DMS 273 (cell line): ENCODE data around the gene FAM24A.
"Not testable (repeated sequence)": the region's sequence is repeated elsewhere in the genome, so short reads cannot be mapped to it uniquely, and the experiment has no call there.

ENCODE experiments used
- DNase-seq: peaks from one replicate; lab custom pipeline; 2025; ENCODE audit not compliant: unreplicated experiment; lab: John Stamatoyannopoulos, UW

FAM24A gene, protein sequence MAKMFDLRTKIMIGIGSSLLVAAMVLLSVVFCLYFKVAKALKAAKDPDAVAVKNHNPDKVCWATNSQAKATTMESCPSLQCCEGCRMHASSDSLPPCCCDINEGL

DNA sequence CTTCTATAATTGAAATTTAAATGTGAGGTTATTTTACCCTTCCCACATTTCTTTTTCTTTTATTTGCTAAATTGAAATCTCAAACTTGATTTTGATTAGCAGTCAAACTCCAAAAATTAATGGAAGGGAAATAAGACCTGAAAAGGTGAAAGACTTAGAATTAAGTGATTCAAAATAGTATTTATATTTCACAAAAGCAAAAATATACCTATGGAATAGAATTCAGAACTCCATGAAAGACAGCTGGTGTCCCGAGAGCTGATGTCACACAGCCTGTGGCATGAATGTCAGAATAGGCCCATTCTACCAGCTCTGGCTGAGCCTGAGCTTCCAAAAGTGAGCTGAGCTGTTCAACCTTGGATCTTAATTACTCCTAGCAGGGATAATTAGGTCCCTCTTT, at the start of gene FAM24A:
TSS of gene FAM24A (plus strand) at position 301 of the 400 bp plus-strand sequence. CDS start 1,025 bp downstream, outside the sequence.
- DNase-seq = no peak

DNA sequence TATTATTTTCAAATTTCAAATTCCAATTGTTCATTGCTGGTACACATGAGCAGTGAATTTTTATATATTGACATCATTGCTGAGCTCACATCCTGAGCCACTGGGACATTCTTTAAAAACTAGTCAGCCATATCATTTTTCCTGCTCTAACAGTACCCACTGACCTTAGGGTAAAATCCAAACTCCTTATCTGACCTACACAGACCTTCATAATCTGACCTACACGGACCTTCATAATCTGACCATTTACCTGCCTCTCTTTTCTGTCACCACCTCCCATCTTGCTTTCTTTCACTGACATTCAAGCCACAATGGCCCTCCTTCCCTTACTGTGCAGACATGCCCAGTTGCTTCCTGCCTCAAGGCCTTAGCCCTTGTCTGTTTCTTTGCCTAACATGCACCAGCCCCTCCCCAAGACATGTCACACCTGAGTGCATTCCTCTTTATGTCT, 48.7 kb upstream of the FAM24A start:
- no peak for DNase-seq

DNA sequence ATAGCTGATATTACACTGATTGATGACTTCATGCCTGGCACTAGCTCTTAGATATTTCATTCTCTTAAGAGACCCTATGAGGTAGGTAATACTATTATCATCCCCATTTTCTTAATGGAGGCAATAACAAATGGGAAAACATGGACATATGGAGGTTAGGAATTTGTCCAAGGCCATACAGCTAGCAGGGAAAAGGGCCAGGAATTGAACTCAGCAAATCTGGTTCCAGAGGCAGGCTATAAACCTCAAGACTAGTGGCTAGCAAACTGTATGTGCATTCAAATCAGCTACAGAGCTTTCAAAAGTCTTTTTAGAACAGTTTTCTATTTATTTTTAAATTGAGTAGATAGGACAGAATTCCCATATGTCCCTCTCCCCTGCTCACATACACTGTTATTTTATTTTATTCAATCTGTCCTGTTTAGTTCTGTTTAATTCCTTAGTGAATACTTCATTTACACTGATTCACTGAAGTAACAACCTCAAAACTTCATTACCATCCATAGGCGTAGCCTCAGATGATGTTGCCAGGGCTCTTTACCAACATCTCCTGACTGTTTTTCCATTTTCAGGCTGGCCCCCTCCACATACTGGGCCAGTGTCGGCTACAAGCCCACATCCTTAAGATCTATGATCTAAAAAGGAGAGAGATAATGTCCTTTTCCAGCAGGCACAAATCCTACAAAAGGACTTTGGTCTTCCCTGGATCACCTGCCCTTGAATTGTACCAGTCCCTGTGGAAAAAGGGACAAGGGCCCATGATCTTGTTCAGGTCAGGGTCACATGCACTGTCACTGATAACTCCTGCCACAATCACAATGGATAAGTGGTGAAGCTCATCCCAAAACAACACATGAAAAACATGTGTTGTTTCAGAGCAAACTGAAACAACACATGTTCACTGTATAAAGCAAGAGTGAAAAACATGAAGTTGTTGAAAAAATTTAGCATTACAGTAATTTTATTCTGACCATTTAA, 46.9 kb upstream of the FAM24A start:
- DNase-seq = no peak

DNA sequence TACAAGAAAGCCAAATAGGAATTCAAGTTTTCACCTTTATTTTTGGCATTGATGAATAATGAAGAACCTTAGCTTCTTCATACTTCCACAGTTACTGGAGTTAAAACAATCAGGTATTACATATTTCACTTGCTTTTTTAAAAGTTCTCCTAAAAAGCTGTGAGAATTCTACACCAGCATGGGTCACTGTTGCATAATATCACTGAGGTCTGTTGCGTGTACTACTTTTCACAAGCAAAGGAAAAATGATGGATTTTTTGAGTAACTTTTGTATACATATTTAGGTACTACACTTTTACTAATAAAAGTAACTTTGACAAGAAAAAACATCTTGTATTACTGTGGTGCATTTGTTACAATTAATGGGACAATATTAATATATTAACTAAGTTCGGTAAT, 46.2 kb upstream of the FAM24A start:
- no peak for DNase-seq

DNA sequence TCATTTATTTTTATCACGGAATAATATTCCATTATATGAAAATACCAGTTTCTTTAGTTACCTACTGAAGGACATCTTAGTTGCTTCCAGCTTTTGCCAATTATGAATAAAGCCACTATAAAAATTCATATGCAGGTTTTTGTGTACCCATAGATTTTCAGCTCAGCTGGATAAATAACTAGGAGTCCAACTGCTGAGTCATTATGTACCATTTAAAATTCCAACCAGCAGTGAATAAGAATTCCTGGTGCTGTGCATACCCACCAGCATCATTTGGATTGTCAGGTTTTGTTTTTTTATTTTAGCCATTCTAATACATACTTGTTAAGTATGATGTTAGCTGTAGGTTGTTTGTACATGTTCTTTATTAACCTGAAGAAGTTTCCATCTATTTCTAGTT, 45.5 kb upstream of the FAM24A start:
- DNase-seq = no peak

DNA sequence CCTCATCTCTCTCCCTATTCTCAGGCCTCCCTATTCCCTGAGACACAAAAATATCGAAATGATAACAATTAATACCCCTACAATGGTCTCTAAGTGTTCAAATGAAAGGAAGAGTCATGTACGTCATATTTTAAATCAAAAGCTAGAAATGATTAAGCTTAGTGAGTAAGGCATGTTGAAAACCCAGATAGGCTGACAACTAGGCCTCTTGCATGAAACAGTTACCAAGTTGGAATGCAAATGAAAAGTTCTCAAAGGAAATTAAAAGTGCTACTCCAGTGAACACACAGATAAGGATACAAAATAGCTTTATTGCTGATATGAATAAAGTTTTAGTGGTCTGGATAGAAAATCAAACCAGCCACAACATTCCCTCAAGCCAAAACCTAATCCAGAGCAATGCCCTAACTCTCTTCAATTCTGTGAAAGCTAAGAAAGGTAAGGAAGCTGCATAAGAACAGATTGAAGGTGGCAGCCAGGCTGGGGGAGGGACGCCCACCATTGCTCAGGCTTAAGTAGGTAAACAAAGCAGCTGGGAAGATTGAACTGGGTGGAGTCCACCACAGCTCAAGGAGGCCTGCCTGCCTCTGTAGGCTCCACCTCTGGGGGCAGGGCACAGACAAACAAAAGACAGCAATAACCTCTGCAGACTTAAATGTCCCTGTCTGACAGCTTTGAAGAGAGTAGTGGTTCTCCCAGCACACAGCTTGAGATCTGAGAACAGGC, 43.5 kb upstream of the FAM24A start:
- DNase-seq = not testable (repeated sequence)

- DNase-seq = not testable (repeated sequence)
These were observed 41.6 kb upstream of the FAM24A start for GRCh38 chr10:122868768-122869167.

GRCh38 chr10:122871947-122872346, 38.5 kb upstream of the FAM24A start:
- not testable (repeated sequence) for DNase-seq

GRCh38 chr10:122875843-122876466, 34.5 kb upstream of the FAM24A start:
- no peak for DNase-seq

- DNase-seq = no peak
These were observed 33.9 kb upstream of the FAM24A start for GRCh38 chr10:122876467-122876855.

DNA sequence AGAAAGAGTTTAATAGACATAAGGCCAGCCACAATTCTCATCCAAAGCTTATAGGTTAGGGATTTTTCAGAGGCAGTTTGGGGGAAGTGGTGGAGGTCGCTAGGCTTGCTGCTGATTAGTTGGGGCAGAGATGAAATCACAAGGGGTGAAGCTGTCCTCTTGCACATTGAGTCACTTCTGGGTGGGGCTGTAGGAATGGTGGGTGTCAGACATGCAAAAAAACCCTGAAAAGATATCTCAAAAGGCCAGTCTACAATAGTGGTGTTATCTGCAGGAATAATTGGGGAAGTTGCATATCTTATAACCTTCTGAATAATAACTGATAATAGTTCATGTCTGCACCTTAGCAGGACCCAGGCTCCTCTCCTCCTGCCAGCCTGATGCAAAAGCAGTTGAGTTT, 33.1 kb upstream of the FAM24A start:
- DNase-seq = no peak

DNA sequence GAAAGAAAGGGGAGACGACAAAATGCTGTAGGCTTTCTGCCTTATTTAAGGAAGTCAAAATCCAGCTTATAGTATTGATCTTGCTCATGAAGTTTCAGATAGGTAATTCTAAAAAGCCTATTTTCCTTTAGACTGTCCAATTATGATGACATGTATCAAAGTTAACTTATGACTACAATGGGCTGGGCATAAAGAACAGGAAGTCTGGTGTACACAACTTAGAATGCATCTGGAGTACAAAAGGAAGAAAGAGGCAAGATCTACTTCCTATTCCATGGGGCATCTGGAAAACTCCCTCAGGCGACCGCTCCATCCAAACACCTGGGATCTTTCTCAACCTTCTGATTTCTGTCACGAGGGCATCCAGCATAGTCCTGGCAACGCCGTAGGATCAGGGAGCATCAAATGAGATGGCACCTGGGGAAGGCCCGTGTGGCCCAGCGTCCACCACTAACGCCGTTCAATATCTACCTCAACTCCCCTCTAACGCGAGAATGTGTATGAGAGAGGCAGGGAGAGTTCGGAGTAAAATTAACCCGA, 31.5 kb upstream of the FAM24A start:
- DNase-seq = peak; percentile 60

GRCh38 chr10:122879339-122880273, 30.8 kb upstream of the FAM24A start, which contains the start of gene FAM24B:
Gene FAM24B, minus strand, starts transcription at chr10:122879581. Its CDS starts 29,066 bp downstream, at chr10:122850515.
- peak; percentile 97 for DNase-seq

- no peak for DNase-seq
These were observed 27.6 kb upstream of the FAM24A start for GRCh38 chr10:122882766-122883165.

- DNase-seq = no peak
These were observed 26.2 kb upstream of the FAM24A start for GRCh38 chr10:122884166-122884565.

- DNase-seq = no peak
These were observed 16.0 kb upstream of the FAM24A start for GRCh38 chr10:122894261-122894944.

DNA sequence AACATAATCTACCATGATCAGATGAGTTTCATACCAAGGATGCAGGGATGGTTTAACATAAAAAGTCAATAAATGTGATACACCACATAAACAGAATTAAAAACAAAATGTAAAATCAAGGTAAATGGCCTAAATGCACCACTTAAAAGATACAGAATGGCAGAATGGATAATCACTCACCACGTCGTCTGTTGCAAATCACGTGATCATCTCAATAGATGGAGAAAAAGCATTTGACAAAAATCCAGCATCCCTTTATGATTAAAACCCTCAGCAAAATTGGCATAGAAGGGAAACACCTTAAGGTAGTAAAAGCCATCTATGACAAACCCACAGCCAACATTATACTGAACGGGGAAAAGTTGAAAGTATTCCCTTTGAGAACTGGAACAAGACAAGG, 6.5 kb upstream of the FAM24A start:
- not testable (repeated sequence) for DNase-seq

DNA sequence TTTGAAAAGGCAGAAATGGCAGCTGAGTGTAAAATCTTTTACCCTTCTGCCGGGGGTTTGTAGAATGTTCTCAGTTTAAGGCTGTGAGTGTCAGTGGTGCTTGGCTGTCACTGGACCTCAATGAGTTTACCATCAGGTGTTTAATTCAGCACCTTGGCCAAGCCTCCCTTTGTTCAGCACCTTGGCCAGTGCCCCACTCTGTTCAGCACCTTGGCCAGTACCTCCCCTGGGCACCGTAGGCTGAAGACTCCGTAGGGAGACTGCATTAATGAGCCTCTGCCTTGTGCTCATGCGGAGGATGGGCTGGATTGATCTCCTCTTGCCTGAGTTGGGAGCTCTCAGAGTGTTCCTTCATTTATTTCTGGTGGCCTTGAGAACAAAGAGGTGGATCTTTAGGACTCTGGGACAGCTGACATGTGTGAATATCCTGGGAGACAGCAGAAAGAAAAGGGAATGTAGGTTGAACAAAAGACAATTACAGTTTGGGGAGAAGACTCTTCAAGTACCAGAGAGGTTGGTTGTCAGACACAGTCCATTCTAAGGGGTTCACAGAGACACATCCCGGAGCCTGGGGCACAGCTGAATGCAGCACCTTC, 1.6 kb downstream of the FAM24A start:
- peak; percentile 46 for DNase-seq

- no peak for DNase-seq
These were observed 5.3 kb downstream of the FAM24A start for GRCh38 chr10:122915700-122916099.
